Measurements from ENCODE around the gene SFXN5.

- no peak for TF ChIP-seq CTCF (IDR thresholded peaks at IDR 0.05; ENCODE audit: insufficient read depth, low read length, poor library complexity, severe bottlenecking)
- TF ChIP-seq EZH2phosphoT487 (conservative IDR thresholded peaks at IDR 0.05; ENCODE audit: low read length) = no peak
These were observed 173.0 kb downstream of the SFXN5 start for GRCh38 chr2:72898585-72898906.
